GM19238 (cell line): Measurements from ENCODE around the gene COQ8A.
A peak's percentile ranks its signal among the peaks of the same experiment; 100 is the strongest.

Experiments
- DNase-seq: peaks from one replicate; pipeline ENCODE4 v3.0.0; 2011; ENCODE audit warnings: low spot score; ENCODE audit not compliant: insufficient read length

COQ8A gene

DNA sequence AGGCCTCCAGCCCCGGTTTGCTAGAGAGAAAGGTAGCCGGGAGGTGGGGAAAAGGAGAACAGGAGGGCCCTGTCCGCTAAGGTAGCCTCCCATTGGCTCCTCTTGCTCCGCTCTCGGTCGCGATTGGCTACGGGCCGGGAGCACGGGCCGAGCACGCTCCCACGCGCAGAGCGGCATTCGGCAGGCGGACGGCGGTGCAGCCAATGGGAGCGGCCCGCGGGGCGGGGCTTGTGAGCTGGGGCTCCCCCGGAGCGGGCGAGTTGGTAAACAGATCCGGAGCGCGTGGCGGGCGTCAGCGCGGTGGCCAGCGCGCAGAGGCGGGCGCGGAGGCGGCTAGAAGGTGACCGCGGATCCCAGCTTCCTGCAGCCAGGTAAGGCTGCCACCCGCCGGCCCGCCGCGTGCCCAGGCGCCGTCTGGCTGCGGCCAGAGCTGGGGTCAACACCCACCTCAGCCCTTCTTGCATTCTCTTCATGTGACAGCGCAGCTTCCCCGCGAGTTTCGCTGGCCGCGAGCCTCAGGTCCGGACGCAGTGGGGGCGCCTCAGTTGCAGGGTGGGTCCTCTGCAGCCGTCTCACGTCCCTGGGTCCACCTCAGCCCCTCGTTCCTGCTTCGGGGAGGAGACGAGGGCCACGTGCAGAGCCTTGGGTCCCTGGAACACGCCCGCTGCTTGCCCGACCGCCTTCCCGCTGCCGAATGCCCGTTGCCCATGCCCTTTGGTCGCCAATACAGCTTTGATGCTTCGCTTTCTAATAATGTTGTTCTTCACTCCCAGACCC lies at the start of gene COQ8A:
Gene COQ8A (plus strand): TSS at position 266 of the 777 bp plus-strand sequence. CDS start 21,092 bp downstream, outside the sequence.
- peak; percentile 95 for DNase-seq

DNA sequence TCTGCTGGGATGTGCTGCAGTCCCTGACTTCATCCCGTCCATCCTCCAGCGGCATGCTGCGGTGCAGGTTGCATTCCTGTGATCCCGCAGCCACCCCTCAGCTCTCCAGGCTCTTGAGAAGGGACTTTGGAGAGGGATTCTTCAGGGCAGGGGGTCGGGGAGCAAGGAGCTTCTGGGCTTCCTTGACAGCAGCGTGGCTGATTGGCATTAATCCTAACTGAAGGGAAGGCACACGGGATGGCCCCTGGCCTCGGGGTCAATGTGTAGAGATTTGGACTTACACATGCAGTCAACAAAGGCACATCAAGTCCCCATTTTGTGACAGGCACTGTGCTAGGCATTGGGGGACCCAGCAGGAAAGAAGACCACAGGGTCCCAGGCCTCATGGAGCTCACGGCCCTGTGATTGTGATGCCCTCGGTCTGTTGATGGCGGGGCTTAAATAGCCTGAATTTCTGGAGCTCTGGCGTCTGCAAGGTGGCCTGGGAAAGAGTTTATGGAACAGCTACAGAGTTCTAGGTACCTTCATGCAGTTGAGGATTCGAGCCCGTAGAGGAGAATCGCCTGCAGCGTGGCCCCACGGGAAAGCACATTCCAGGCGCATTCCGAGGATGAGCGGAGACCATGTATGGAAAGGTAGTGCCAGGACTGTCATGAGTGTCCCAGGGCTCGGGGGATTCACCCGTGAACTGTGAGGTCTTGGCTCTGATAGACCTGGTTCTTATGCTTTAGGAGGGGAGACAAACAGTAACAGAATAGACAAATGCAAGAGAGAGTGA lies 49.6 kb upstream of the COQ8A start:
- DNase-seq = no peak

DNA sequence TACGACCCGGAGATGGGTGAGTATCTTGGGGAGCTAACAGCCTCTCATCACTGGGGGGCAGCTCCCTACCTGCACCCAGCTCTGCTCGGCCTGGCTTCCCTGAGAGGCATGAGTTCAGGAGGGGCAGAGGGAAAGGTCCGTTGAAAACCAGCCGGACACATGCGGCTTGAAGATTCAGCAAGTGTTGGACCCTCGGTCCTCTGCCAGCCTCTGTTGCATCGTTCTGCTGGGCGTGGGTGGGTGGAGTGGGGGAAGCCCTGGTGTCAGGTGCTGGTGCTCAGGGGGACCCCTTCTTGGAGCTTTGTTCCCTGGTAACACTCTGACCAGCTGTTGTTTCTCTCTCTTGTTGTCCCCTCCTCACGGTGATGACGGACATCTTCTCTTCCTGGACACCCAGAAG lies 48.7 kb upstream of the COQ8A start:
- DNase-seq = no peak

DNA sequence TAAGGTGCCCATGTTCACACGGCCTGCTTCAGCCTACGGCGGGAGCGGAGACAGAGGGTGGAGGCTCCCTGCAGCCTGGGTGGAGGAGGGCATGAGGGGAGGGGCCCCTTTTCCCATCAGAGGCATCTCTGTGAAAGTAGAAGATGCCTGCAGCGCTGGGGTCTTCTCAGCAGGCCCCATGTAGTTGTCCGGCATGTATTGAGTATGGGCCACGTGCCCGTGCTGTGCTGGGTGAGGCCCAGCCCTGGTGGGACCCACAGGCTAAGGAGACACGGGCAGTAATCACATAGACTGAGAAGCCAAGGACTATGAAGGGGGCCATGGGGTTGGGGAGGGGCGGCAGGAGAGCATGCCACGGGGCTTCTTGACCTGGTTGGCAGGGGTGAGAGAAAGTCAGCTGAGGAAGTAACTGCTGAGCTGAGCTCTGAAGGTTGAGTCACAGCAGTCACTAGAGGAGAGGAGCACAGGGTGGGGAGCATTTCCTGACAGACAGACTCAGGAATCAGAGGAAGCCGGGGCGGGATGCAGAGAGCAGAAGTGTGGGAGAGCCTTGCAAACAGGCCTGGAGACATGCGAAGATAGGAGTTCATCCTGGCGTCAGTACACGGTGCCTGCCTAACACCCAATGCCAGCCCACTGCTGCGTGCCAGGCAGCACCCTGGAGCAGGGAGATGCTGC lies 48.1 kb upstream of the COQ8A start:
- no peak for DNase-seq

DNA sequence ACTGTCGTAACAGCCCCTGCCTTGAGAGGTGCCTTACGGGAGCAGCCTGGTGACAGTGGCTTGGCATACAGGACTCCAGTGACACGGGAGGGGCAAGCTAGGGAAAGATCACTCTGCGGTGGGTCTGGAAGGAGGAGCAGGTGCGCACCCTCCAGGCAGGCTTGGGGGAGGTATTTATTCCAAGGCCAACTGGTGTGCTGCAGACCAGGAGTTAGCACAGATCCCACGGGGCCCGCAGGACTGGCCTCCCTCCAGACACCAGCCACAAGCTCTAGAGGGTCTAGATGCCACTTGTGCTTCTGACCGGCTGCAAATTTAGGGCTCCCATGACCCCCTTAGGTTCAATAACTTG lies 47.6 kb upstream of the COQ8A start:
- DNase-seq = no peak

DNA sequence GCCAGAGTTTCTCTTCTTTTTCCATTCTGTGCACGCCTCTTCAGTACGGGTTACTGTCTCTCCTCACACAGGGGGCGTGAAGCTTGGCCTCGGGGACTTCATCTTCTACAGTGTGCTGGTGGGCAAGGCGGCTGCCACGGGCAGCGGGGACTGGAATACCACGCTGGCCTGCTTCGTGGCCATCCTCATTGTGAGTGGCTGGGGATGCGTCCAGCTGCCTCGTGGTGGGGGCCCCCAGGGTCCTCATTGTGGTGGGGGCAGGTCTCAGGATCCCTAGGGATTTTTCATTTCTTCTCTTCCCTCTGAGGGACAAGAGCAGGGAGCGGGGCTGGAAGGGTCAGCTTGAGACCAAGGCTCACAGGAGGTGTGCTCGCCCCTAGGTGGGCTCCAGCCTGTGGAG lies 46.2 kb upstream of the COQ8A start:
- DNase-seq = no peak

DNA sequence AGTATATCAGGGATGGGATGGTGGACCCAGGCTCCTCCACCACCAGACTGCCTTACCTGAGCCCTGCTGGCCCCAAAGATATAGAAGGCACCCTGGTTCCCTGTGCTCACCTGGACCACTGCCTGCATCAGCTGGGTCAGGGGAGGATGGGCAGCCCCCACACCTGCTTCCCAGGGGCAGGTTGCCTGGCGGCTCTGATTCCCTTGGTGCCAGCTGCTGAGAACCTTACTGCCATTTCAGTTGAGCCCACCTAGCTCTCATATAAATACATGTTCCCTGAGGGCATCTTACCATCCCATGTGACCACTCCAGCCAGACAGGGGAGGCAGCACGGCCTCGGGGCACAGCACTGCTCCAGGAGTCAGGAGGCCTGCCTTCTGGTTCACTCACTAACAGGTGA lies 45.3 kb upstream of the COQ8A start:
- DNase-seq = no peak

DNA sequence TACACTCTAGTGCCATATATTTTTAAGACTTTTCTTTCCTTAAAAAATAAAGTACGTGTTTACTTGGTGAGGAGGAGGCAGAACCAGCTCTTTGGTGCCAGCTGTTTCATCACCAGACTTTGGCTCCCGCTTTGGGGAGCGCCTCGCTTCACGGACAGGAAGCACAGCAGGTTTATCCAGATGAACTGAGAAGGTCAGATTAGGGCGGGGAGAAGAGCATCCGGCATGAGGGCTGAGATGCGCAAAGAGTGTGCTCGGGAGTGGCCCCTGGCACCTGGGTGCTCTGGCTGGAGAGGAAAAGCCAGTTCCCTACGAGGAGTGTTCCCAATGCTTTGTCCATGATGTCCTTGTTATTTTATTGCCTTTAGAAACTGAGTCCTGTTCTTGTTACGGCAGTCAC lies 44.5 kb upstream of the COQ8A start:
- DNase-seq = no peak

DNA sequence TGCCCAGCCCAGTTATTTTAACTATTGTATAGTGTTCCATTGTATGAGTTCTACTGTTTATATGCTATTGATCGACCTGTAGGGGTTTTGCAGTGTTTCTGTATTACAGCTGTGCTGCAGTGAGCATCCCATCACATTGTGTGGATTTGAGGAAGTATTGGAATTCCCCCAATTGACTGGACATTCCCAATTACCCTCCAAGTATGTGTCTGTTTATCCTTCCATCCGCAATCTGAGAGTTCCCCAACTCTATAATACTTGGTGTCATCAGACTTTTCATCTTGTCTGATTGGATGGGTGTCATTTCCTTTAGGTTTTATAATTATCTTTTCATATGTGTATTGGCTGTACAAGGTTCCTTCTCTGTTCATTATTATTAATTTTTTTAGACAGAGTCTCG lies 41.8 kb upstream of the COQ8A start:
- DNase-seq = no peak

DNA sequence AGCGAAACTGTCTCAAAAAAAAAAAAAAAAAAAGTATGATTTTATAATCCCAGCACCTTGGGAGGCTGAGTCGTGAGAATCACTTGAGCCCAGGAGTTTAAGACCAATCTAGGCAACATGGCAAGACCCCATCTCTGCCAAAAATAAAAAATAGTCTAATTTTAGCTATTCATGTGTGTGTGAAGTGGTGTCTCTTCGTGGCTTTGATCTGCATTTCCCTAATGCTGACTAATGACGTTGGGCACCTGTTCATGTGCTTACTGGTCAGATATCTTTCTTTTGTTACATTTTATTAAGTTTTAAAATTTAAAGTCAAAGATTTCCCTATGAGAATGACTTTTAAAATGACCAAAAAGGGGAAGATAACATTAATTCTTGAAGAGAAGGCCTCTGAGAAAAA lies 38.7 kb upstream of the COQ8A start:
- no peak for DNase-seq

DNA sequence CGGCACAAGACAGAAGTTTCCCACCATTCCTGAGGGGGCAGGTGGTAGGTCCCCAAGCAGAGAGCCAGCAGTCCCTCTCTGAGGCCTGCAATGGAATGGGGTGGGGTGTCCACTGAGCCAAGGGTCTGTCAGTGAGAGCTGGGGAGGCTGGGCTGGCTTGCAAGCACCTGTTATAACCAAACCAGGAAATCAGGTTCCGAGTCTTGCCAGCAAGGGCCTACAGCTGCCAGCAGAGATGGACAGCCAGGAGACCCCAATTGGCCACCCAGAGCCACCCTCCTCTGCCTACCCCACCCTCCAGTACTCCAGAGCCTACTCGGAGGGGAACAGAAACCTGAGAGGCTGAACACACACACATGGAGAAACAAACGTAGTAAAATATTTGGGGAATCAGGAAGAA lies 37.5 kb upstream of the COQ8A start:
- no peak for DNase-seq

DNA sequence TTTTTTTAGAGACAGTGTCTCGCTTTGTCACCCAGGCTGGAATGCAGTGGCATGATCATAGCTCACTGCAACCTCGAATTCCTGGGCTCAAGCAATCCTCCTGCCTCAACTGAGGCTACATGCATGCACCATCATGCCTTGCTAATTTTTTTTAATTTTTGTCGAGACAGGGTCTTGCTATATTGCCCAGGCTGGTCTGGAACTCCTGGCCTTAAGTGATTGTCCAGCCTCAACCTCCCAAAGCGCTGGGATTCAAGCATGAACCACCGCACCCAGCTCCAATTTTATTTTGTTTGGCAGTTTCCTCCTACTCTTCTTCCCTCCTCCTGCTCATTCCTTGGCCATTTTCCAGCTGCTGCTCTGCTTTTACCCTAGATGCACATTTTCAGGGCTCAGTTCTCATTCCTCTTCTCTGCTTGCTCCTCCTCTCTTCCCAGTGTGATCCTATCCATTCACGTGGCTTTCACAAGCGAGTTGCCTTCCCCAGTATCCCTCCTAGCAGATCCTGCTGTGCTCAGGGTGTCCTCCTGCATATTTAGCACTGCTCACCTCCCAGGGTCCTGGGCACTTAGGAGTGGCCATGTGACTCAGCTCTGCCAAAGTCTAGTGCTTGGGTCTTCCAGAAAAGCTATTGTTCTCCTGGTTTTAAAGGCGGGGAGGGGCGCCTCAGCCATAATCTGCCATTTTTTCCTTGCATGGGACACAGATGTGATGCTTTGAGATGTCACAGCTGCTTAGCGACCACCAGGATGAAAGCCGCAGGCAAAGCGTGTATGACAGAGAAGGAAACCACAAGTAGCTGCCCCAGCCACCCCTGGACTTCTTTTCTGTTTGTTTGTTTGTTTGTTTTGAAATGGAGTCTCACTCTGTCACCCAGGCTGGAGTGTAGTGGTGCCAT lies 36.0 kb upstream of the COQ8A start:
- DNase-seq = no peak

DNA sequence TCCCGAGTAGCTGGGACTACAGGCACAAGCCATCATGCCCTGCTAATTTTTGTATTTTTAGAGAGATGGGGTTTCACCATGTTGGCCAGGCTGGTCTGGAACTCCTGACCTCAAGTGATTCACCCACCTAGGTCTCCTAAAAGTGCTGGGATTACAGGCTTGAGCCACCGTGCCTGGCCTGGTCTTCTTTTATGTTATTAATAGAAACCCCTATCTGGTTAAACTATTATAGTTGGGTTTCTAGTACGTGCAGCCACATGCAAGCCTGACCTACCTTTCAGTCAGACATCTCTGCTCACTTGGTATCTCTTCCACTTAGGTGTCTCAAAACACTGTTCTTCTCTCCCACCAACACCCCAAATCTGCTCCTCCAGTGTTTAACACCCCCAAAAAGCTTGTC lies 35.3 kb upstream of the COQ8A start:
- DNase-seq = no peak

DNA sequence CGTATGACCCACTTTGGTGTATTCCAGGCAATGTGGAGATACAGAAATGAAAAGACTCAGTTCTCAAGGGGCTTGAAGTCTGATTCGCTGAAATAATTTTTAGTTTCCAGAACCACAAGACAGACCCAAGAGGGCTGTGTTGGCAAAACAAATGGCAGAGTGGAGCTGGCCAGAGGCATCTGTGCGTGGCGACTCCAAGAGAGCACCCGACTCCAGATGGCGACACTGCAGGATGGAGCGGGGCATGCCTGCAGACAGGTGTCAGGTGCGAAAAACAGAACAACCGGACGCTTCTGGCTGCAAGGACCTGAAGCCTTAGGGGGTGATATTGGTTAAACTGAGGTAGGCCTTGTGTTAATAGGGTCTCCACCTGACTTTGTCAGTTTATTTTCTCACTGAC lies 31.7 kb upstream of the COQ8A start:
- no peak for DNase-seq

DNA sequence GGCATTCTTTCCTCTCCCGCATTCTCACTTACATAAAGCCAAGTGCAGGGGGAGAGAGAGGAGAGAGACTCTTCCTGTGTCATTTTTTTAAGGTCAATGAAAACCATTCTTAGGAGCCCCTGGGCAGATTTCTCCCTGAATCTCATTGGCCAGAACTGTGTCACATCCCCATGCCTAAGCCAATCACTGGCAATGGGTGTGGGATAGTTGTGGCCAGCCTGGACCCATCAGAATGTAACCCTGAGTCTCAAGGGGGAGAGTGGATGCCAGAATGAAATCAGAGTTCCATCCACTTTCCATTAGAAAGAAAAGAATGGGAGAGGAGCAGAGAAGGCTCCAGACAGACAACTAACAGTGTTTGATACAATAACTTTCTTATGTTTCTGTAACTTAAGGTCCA lies 31.2 kb upstream of the COQ8A start:
- no peak for DNase-seq

DNA sequence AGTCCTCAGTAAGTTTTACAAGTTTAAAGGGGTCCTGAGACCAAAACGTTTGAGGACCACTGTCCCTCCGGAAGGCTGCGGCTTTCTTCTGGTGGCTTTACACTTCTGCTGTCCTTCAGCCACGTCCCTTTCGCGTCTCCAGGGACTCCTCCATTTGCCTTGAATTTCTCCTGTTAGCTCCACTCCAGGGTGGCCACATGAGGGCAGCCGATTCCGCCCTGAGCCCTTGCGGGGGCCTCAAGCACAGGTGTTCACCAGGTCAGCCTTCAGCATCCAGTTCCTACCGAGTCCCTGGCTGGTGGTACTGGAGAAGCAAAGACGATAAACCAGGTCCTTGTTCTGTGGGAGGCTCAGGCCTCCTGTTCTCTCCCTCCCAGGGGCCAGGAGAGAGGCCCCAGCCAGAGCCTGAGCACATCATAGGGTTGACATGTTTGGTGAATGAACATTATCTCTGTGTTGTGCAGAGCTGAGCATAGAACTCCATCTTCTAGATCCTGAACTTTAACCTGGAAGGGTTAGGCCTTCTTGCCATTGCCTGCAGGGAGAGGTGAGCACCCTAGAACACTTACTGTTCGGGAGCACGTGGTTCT lies 27.4 kb upstream of the COQ8A start:
- peak; percentile 50 for DNase-seq

DNA sequence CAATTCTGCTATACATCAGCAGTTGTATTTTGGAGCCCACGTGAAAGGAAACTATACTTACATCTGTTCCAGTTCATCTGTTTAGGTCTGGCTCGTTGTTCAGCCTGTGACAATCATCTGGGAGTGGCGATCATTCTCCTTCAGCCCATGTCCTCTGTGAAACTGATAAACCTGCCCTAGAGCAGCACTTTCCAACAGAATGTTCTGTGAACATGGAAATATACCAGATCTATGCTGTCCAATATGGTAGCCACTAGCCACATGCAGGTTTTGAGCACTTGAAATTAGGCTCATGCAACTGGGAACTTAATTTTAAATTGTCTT lies 24.5 kb upstream of the COQ8A start:
- no peak for DNase-seq

DNA sequence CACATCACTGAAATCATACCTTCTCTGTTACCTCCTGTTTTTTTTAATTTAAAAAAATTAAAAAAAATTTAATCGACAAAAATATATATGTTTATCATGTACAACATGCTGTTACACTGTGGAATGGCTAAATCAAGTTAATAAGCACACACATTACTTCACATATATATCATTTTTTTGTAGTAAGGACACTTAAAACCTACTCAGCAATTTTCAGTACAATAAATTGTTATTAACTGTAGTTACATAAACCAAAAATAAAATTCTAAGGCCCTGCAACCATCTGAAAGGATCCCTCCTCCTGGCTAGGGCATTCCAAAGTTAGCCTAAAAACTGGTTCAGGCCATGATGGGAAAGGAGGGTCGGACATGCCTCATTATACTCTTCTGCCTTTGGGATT lies 23.6 kb upstream of the COQ8A start:
- DNase-seq = no peak

DNA sequence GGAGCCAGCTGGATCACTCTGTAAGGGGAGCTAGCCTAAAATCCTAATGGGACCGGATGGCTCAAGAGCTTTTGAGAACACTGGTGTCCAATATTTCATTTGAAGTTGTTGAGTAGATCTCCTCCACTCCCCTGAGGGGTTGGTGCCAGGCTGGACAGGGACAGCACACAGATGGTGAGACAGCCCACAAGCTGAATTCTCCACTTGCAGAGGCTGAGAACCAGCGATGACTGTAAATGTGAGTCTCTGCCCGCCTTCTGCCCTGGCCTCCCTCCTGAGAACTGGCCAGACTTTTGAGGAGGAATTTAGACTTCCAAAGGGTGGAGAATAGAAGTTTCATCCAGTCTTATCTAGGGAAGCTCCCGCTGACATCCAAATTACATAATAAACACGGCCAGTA lies 20.5 kb upstream of the COQ8A start:
- DNase-seq = no peak

DNA sequence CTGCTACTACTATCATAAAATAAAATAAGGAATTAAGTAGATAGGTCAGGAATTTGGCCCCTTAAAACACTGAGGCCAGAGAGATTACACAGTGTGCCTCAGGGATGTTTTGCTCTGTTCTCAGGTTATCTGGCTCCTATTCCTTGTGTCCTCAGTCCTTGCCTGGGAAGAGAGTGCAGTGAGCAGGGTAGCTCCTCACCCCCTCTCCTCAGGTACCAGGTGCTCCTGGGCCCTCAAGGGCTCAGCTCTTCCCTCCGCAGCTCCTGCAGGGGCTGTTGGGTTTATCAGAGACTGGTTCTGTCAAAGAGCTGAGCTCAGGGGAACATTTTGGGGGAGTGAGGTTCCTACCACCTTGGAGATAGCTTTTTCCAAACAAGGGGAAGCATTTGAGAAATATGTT lies 20.1 kb upstream of the COQ8A start:
- no peak for DNase-seq

DNA sequence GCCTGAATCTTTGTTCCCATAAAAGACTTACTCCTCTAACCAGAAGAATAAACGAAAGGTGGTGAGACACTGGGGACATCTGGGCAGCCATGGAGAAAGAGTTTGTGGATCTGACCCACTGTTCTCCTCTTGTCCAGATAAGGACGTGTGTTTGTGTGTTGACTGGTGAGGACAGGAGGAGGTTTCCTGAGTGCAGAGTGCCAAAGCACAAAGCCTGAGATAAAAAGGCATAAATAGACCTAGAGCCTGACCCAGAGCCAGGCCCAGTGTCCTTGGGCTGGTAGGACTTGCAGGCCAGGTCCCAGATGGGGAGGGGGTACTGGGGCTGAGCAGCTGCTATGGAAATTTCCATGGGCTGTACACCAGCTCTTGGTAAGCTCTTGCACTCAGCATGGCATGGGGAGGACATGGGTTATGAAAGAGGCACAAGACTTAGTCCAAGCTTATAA lies 19.6 kb upstream of the COQ8A start:
- no peak for DNase-seq
